Smooth muscle cell (in vitro differentiated cells): Measurements from ENCODE around the gene ATP13A2. TPM values are rescaled to one million over a fixed set of nuclear protein-coding genes. Genes with fewer than 3 reads are reported as not detected.

ENCODE experiments used
- DNase-seq: peaks from one replicate; lab custom pipeline; 2025; ENCODE audit not compliant: unreplicated experiment; lab: John Stamatoyannopoulos, UW
- H2AFZ ChIP-seq: fragments of 200-600 bp; sonication (generic); 2 replicates; pipeline ENCODE4 v1.6.0; 2016; ENCODE audit warnings: antibody characterized with exemption, low read depth, mild to moderate bottlenecking
- H3F3A ChIP-seq: fragments of 200-600 bp; sonication (generic); 2 replicates; pipeline ENCODE4 v1.6.0; 2017; ENCODE audit warnings: antibody characterized with exemption, low read depth
- H3K27ac ChIP-seq: fragments of 200-600 bp; sonication (generic); 2 replicates; pipeline ENCODE4 v1.5.1; 2016; ENCODE audit warnings: low read depth, mild to moderate bottlenecking
- H3K27me3 ChIP-seq: fragments of 200-600 bp; sonication (generic); 2 replicates; pipeline ENCODE4 v1.6.1; 2016; ENCODE audit warnings: low read depth, mild to moderate bottlenecking
- H3K36me3 ChIP-seq: fragments of 200-600 bp; sonication (generic); 2 replicates; pipeline ENCODE4 v1.5.1; 2016; ENCODE audit warnings: low read depth
- H3K4me1 ChIP-seq: fragments of 200-600 bp; sonication (generic); 2 replicates; pipeline ENCODE4 v1.5.1; 2016; ENCODE audit warnings: low read depth
- H3K4me2 ChIP-seq: fragments of 200-600 bp; sonication (generic); 2 replicates; pipeline ENCODE4 v1.6.0; 2016; ENCODE audit warnings: mild to moderate bottlenecking
- H3K4me3 ChIP-seq: fragments of 200-600 bp; sonication (generic); 2 replicates; pipeline ENCODE4 v1.5.1; 2016; ENCODE audit warnings: mild to moderate bottlenecking
- H3K79me2 ChIP-seq: fragments of 200-600 bp; sonication (generic); 2 replicates; pipeline ENCODE4 v1.6.0; 2016; ENCODE audit warnings: low read depth, mild to moderate bottlenecking
- H3K9ac ChIP-seq: fragments of 200-600 bp; sonication (generic); 2 replicates; pipeline ENCODE4 v1.6.0; 2016; ENCODE audit warnings: low read depth
- H3K9me3 ChIP-seq: fragments of 200-600 bp; sonication (generic); replicated peaks from 2 replicates; pipeline ENCODE4 v1.5.1; 2016; ENCODE audit warnings: low read depth
- H4K20me1 ChIP-seq: fragments of 200-600 bp; sonication (generic); 2 replicates; pipeline ENCODE4 v1.6.0; 2016; ENCODE audit warnings: low read depth
- CTCF ChIP-seq: fragments of 200-600 bp; sonication (generic); IDR thresholded peaks from 2 replicates; pipeline ENCODE4 v1.5.1; 2017; ENCODE audit warnings: borderline replicate concordance, mild to moderate bottlenecking, antibody characterized with exemption; ENCODE audit not compliant: insufficient read depth, poor library complexity, severe bottlenecking
- WGBS: methylation state at CpG from one replicate; pipeline ENCODE4 v1.1.7; 2016; ENCODE audit warnings: low lambda C conversion rate; 5-methylcytosine and 5-hydroxymethylcytosine counted together
- polyA plus RNA-seq: library from polyadenylated mRNA; unstranded; fragments of >200 nt; fragmentation: Nextera tagmentation; extraction: Ambion mirVana; gene quantifications from 2 replicates; pipeline ENCODE4 v1.2.1, GENCODE V29; 2016
- total RNA-seq: library from RNA; depleted of rRNA; stranded (reverse); fragments of >200 nt; gene quantifications from 2 replicates; pipeline ENCODE4 v1.2.3, GENCODE V29; 2014

Gene ATP13A2
- total and polyA plus RNA-seq, 2 experiments from 2014 or later: 27.7 to 42.3 TPM

GRCh38 chr1:17009706-17010105, 2.0 kb downstream of the ATP13A2 start:
- no peak overlapping the region for H3K4me3 ChIP-seq
- H3K4me1 ChIP-seq: peaks cover 3% of the 10 kb centered on the region
- H2AFZ ChIP-seq: no peak overlapping the region
- H3K27me3 ChIP-seq: no peaks in the 10 kb centered on the region
- DNase-seq: no peak
- no peak overlapping the region for H3K4me2 ChIP-seq
- TF ChIP-seq CTCF: no peak
- H3K9me3 ChIP-seq: no peaks in the 10 kb centered on the region
- H3K79me2 ChIP-seq: no peaks in the 10 kb centered on the region
- no peak overlapping the region for H3K27ac ChIP-seq
- H3K9ac ChIP-seq: no peak overlapping the region
- no peaks in the 10 kb centered on the region for H3F3A ChIP-seq
- peaks cover 43% of the 10 kb centered on the region for H4K20me1 ChIP-seq
- 67% methylated on average over 3 of the region's 4 CpGs for WGBS
- H3K36me3 ChIP-seq: no peaks in the 10 kb centered on the region

GRCh38 chr1:17008208-17008855, 3.4 kb downstream of the ATP13A2 start:
- no peak for TF ChIP-seq CTCF
- no peaks in the 10 kb centered on the region for H3K36me3 ChIP-seq
- WGBS: 90% methylated on average over 15 of the region's 15 CpGs
- H3K4me1 ChIP-seq: peaks cover 3% of the 10 kb centered on the region
- H2AFZ ChIP-seq: no peak overlapping the region
- peaks cover 51% of the 10 kb centered on the region for H4K20me1 ChIP-seq
- no peaks in the 10 kb centered on the region for H3K79me2 ChIP-seq
- no peak overlapping the region for H3K4me2 ChIP-seq
- no peak overlapping the region for H3K27ac ChIP-seq
- no peaks in the 10 kb centered on the region for H3K27me3 ChIP-seq
- H3K9me3 ChIP-seq: no peaks in the 10 kb centered on the region
- DNase-seq: no peak
- H3F3A ChIP-seq: no peaks in the 10 kb centered on the region
- H3K4me3 ChIP-seq: no peak overlapping the region
- no peak overlapping the region for H3K9ac ChIP-seq

- TF ChIP-seq CTCF: no peak
- Histone ChIP-seq H3F3A (no peaks in the 10 kb centered on the region), H3K4me1 (peaks cover 2% of the 10 kb centered on the region), H2AFZ (no peak overlapping the region), H3K4me3 (no peak overlapping the region), H3K79me2 (no peaks in the 10 kb centered on the region), H4K20me1 (peaks cover 51% of the 10 kb centered on the region), H3K9me3 (no peaks in the 10 kb centered on the region), H3K27ac (no peak overlapping the region), H3K9ac (no peak overlapping the region), H3K4me2 (no peak overlapping the region), H3K27me3 (no peaks in the 10 kb centered on the region), H3K36me3 (no peaks in the 10 kb centered on the region)
- no peak for DNase-seq
- WGBS: 84% methylated on average over 8 of the region's 8 CpGs
Measured at GRCh38 chr1:17007121-17007520, 4.6 kb downstream of the ATP13A2 start.

- no peak for TF ChIP-seq CTCF
- Histone ChIP-seq H2AFZ (no peak overlapping the region), H3K36me3 (no peaks in the 10 kb centered on the region), H3K9ac (no peak overlapping the region), H3K27me3 (no peaks in the 10 kb centered on the region), H3K4me2 (no peak overlapping the region), H3K4me1 (no peaks in the 10 kb centered on the region), H3K27ac (no peak overlapping the region), H4K20me1 (peaks cover 46% of the 10 kb centered on the region), H3K4me3 (no peak overlapping the region), H3K9me3 (no peaks in the 10 kb centered on the region), H3F3A (no peaks in the 10 kb centered on the region), H3K79me2 (no peaks in the 10 kb centered on the region)
- no peak for DNase-seq
- 97% methylated on average over 19 of the region's 19 CpGs for WGBS
Measured at GRCh38 chr1:17005365-17005740, 6.4 kb downstream of the ATP13A2 start.
